ENCODE measurements around the gene IL27RA.
A peak's percentile ranks its signal among the peaks of the same experiment; 100 is the strongest.

The IL27RA gene

GRCh38 chr19:13996928-13997630 is 34.5 kb upstream of the IL27RA start:
- DNase-seq (ENCODE audit: low spot score), result no peak
- ChIA-PET CTCF (interaction anchor here (0.8 kb wide), 1 partner anchor 78 kb away, joined by 3 read pairs; no protein-coding TSS in a partner anchor), POLR2A (ENCODE audit: low non-redundant PET) (no interaction called here)
- peak overlapping the region; percentile 17; the same call in 1 of the 2 replicates for H3K27ac ChIP-seq
- TF ChIP-seq, protein P1, sequence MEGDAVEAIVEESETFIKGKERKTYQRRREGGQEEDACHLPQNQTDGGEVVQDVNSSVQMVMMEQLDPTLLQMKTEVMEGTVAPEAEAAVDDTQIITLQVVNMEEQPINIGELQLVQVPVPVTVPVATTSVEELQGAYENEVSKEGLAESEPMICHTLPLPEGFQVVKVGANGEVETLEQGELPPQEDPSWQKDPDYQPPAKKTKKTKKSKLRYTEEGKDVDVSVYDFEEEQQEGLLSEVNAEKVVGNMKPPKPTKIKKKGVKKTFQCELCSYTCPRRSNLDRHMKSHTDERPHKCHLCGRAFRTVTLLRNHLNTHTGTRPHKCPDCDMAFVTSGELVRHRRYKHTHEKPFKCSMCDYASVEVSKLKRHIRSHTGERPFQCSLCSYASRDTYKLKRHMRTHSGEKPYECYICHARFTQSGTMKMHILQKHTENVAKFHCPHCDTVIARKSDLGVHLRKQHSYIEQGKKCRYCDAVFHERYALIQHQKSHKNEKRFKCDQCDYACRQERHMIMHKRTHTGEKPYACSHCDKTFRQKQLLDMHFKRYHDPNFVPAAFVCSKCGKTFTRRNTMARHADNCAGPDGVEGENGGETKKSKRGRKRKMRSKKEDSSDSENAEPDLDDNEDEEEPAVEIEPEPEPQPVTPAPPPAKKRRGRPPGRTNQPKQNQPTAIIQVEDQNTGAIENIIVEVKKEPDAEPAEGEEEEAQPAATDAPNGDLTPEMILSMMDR (conservative IDR thresholded peaks at IDR 0.05; ENCODE audit: low read depth), result no peak

- ChIA-PET CTCF (interaction anchor here (0.8 kb wide), 1 partner anchor 78 kb away, joined by 3 read pairs; no protein-coding TSS in a partner anchor), POLR2A (ENCODE audit: low non-redundant PET) (no interaction called here)
- no peak for DNase-seq (ENCODE audit: low spot score)
Measured at GRCh38 chr19:13997631-13997962, 34.0 kb upstream of the IL27RA start.

GRCh38 chr19:13998426-13998825 is 33.1 kb upstream of the IL27RA start:
- ChIA-PET POLR2A (ENCODE audit: low non-redundant PET) (no interaction called here), CTCF (no interaction called here)
- TF ChIP-seq, protein P1 (conservative IDR thresholded peaks at IDR 0.05; ENCODE audit: low read depth), result no peak

More at GRCh38 chr19:13997631-13997962, 34.0 kb upstream of the IL27RA start:
- peak overlapping the region; percentile 17; the same call in 1 of the 2 replicates for H3K27ac ChIP-seq
- TF ChIP-seq, protein P1 (conservative IDR thresholded peaks at IDR 0.05; ENCODE audit: low read depth), result no peak

GRCh38 chr19:13999085-13999484 is 32.5 kb upstream of the IL27RA start:
- H3K27ac ChIP-seq, result no peak overlapping the region
- no peak for DNase-seq (ENCODE audit: low spot score)
- ChIA-PET POLR2A (ENCODE audit: low non-redundant PET) (interaction anchor here (0.6 kb wide), 1 partner anchor 72 kb away, joined by 3 read pairs; no protein-coding TSS in a partner anchor), CTCF (interaction anchor here (0.6 kb wide), 2 partner anchors 224 to 514 kb away, joined by 3 read pairs; no protein-coding TSS in a partner anchor)
- TF ChIP-seq, protein P1 (conservative IDR thresholded peaks at IDR 0.05; ENCODE audit: low read depth), result no peak

More at GRCh38 chr19:13998426-13998825, 33.1 kb upstream of the IL27RA start:
- DNase-seq (ENCODE audit: low spot score), result no peak
- no peak overlapping the region for H3K27ac ChIP-seq

DNA sequence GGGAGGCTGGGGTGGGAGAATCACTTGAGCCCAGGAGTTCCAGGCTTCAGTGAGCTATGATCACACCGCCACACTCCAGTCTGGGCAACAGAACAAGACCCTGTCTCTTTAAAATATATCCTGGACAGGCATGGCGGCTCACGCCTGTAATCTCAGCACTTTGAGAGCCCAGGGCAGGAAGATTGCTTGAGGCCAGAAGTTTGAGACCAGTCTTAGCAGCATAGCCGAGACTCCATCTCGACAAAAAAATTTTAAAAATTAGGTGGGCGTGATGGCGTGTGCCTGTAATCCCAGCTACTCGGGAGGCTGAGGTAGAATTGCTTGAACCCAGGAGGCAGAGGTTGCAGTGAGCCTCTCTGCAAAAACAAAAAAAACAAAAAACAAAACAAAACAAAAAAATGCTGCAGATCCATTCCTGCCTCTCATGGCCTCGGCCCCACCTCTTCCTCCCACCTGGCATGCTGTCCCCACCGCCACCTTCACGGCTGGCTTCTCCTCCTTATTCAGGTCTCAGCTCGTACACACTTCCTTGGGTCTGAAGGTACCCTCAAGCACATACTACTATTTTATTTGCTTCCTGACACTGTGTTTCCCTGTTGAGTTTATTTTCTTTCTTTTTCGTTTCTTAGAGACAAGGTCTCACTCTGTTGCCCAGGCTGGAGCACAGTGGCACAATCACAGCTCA is 30.7 kb upstream of the IL27RA start:
- no peak for DNase-seq (ENCODE audit: low spot score)
- CTCF ChIA-PET, result interaction anchor here (0.5 kb wide), 1 partner anchor 24 kb away, joined by 3 read pairs; no protein-coding TSS in a partner anchor
- TF ChIP-seq, protein P1 (conservative IDR thresholded peaks at IDR 0.05; ENCODE audit: low read depth), result no peak
- peak overlapping the region; percentile 69 for H3K27ac ChIP-seq
- POLR2A ChIA-PET (ENCODE audit: low non-redundant PET), result no interaction called here

- ChIA-PET POLR2A (ENCODE audit: low non-redundant PET) (no interaction called here), CTCF (no interaction called here)
- no peak for DNase-seq (ENCODE audit: low spot score)
- TF ChIP-seq, protein P1 (conservative IDR thresholded peaks at IDR 0.05; ENCODE audit: low read depth), result no peak
- H3K27ac ChIP-seq, result peak overlapping the region; percentile 69
Measured at GRCh38 chr19:14002571-14003250, 28.9 kb upstream of the IL27RA start.

All from RWPE1 (cell line).